IPS-18a (cell line): Measurements from ENCODE around the gene IL13RA2.

Experiments
- H3K27ac ChIP-seq: one replicate; pipeline ENCODE4 v1.5.1; 2013; ENCODE audit warnings: low read length
- H3K27me3 ChIP-seq: one replicate; pipeline ENCODE4 v1.6.1; 2013; ENCODE audit warnings: mild to moderate bottlenecking, low read length; ENCODE audit not compliant: control insufficient read depth, insufficient read depth
- H3K36me3 ChIP-seq: one replicate; pipeline ENCODE4 v1.6.1; 2013; ENCODE audit warnings: low read depth, low read length; ENCODE audit not compliant: control insufficient read depth
- H3K4me1 ChIP-seq: one replicate; pipeline ENCODE4 v1.6.1; 2013; ENCODE audit warnings: low read depth, low read length; ENCODE audit not compliant: control insufficient read depth
- H3K4me3 ChIP-seq: one replicate; pipeline ENCODE4 v1.5.1; 2013; ENCODE audit warnings: low read length
- H3K9ac ChIP-seq: one replicate; pipeline ENCODE4 v1.6.1; 2013; ENCODE audit warnings: mild to moderate bottlenecking, low read length, moderate library complexity
- H3K9me3 ChIP-seq: one replicate; pipeline ENCODE4 v1.6.1; 2013; ENCODE audit warnings: low read depth, low read length; ENCODE audit not compliant: control insufficient read depth

Gene IL13RA2, protein sequence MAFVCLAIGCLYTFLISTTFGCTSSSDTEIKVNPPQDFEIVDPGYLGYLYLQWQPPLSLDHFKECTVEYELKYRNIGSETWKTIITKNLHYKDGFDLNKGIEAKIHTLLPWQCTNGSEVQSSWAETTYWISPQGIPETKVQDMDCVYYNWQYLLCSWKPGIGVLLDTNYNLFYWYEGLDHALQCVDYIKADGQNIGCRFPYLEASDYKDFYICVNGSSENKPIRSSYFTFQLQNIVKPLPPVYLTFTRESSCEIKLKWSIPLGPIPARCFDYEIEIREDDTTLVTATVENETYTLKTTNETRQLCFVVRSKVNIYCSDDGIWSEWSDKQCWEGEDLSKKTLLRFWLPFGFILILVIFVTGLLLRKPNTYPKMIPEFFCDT

DNA sequence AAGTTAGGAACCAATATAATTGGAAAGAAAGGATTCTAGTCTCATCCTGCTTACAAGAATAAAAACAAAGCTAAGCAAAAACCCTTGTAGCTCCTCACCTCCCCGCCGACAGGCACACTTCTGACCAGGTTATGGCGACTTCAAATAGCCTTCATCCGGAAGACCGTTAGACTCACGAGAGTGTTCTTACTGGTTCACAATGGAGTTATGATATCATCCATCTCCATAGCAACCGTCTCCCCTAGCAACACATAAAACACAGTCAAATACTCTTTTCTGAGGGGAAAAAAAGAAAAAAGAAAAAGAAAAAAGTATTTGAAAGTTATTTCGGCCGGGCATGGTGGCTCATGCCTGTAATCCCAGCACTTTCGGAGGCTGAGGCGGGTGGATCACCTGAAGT, at the start of gene IL13RA2:
Gene IL13RA2, minus strand, starts transcription at position 162 of the 400 bp plus-strand sequence. CDS start 347 bp downstream, outside the sequence.
- Histone ChIP-seq H3K27me3 (no peaks in the 10 kb centered on the region), H3K9ac (no peak within 1 kb of the TSS), H3K4me1 (no peaks in the 10 kb centered on the region), H3K36me3 (no peaks in the 10 kb centered on the region), H3K4me3 (no peak within 1 kb of the TSS), H3K27ac (no peak within 1 kb of the TSS), H3K9me3 (no peaks in the 10 kb centered on the region)

DNA sequence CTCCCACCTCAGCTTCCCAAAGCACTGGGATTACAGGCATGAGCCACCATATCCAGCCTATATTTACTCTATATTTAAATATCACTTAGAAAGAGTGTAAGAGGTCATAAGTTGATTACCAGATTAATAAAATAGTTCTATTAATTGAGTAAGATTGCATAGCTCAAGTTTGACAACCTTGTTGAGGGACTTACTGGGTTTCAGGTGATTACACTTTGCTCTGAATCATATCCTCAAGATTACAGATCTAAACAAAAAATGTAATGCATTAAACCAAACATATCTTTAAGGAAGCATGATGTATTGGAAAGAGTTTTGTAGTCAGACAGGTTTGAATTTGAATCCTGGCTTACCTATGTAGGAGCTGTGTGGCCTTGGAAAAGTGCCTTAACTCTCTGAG, 47.9 kb upstream of the IL13RA2 start:
- no peak overlapping the region for H3K27ac ChIP-seq
- H3K27me3 ChIP-seq = no peaks in the 10 kb centered on the region
- H3K36me3 ChIP-seq = no peaks in the 10 kb centered on the region
- H3K4me1 ChIP-seq = no peaks in the 10 kb centered on the region
- no peak overlapping the region for H3K9ac ChIP-seq
- H3K4me3 ChIP-seq = no peak overlapping the region
- H3K9me3 ChIP-seq = peaks cover 7% of the 10 kb centered on the region

DNA sequence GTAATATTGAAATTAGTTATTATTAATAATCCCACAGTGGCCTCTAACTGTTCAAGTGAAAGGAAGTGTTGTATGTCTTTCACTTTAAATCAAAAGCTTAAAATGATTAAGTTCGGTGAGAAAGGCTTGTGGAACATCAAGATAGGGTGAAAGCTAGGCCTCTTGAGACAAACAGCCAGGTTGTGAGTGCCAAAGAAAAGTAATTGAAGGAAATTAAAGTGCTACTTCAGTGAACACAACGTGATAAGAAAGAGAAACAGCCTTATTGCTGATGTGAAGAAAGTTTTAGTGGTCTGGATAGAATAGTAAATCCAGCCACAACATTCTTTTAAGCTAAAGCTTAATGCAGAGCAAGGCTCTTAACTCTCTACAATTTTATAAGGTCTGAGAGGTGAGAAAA, 42.6 kb upstream of the IL13RA2 start:
- Histone ChIP-seq H3K27me3 (no peaks in the 10 kb centered on the region), H3K9me3 (peaks cover 7% of the 10 kb centered on the region), H3K27ac (no peak overlapping the region), H3K9ac (no peak overlapping the region), H3K4me3 (no peak overlapping the region), H3K4me1 (no peaks in the 10 kb centered on the region), H3K36me3 (no peaks in the 10 kb centered on the region)

DNA sequence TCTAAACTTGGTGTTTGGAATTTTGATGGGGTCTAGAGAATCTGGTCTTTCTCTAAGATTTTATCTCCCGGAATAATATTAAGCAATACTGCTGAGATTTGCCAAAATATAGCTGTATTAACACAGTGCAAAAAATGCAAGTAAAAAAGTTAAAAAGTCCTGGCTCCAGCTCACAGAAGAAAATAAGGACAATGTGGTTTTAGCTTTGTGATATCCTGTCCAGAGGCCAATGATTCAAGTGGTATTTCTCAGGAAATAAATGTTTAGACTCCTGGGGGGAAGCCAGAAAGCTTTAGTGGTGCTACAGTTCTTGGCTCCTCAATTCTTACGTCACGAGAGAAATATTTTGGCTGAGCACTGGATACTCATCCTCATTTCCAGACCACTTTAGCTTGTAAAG, 40.9 kb upstream of the IL13RA2 start:
- no peaks in the 10 kb centered on the region for H3K27me3 ChIP-seq
- H3K36me3 ChIP-seq = no peaks in the 10 kb centered on the region
- no peak overlapping the region for H3K27ac ChIP-seq
- H3K4me1 ChIP-seq = no peaks in the 10 kb centered on the region
- H3K9ac ChIP-seq = no peak overlapping the region
- H3K4me3 ChIP-seq = no peak overlapping the region
- peaks cover 7% of the 10 kb centered on the region for H3K9me3 ChIP-seq

DNA sequence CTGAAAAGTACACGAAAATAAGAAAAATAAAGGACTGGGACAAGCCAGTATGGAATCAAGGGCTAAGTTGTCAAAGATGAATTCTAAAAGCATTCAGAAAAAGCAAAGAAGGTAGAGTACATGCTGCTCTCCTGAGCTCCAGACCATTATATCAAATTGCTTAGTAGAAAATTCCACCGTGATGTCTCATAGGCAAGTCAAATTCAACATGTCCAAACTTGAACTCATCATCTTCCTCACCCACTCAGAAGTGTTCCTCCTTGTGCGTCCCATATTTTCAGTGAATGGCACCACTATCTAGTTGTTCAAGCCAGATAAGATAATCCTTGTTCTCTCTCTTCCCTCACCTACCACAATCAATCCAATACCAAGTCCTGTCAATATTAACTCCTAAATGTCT, 37.5 kb upstream of the IL13RA2 start:
- H3K27ac ChIP-seq = no peak overlapping the region
- no peaks in the 10 kb centered on the region for H3K4me1 ChIP-seq
- no peak overlapping the region for H3K4me3 ChIP-seq
- H3K27me3 ChIP-seq = no peaks in the 10 kb centered on the region
- no peaks in the 10 kb centered on the region for H3K36me3 ChIP-seq
- no peaks in the 10 kb centered on the region for H3K9me3 ChIP-seq
- no peak overlapping the region for H3K9ac ChIP-seq

DNA sequence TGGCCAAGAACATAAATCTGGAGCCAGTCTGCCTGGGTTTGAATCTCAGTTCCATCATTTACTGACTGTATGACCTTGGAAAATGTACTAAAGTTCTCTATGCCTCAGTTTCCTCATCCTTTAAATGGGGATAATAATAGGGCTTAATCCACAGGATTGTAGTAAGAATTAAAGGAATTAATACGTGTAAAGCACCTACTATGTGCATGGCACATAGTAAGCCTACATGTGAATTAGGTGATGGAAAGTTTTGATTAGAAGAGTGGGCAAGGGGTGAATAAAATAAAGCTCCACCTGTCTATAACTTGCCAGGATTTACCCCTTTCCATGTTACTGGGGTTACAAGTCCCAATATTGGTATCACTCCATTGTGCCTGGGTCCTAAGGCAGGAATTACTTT, 35.8 kb upstream of the IL13RA2 start:
- Histone ChIP-seq H3K4me3 (no peak overlapping the region), H3K9ac (no peak overlapping the region), H3K36me3 (no peaks in the 10 kb centered on the region), H3K4me1 (no peaks in the 10 kb centered on the region), H3K27ac (no peak overlapping the region), H3K9me3 (no peaks in the 10 kb centered on the region), H3K27me3 (no peaks in the 10 kb centered on the region)

DNA sequence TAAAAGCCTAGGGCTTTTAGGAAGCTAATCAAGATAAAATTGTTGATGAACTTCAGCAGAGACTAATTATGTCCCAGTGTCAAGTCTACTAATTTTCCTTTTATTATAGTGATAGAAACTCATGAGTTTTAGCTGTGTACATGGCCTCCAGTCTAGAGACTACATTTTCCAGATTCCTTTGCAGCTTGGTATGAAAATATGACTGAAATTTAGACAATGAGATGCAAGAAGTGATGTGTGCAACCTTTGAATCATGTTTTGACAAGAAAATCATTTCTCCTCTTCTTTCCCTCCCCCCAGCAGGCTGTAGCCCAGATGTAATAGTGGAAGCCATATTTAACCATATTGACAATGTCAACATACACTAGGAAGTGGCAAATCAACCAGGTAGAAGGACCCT, 30.3 kb upstream of the IL13RA2 start:
- Histone ChIP-seq H3K36me3 (no peaks in the 10 kb centered on the region), H3K4me3 (no peak overlapping the region), H3K27me3 (no peaks in the 10 kb centered on the region), H3K27ac (no peak overlapping the region), H3K9ac (no peak overlapping the region), H3K9me3 (no peaks in the 10 kb centered on the region), H3K4me1 (no peaks in the 10 kb centered on the region)

DNA sequence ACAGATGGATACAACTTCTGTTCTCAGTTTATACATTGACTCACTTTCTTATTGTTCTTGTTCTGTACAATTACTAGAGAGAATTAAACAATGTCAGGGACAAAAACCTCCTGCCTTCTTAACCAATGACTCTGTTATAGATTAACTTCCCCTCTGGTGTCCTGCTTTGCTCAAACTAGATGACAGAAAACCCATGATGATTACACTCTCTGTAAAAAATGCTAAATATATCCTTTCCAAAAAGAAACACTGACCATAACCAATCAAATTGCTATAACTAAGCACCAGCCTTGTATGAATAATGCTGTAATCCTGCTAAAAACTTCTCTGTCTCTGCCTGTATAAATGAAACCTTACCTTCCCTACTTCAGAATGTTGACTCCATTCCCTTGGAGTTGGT, 29.8 kb upstream of the IL13RA2 start:
- no peak overlapping the region for H3K9ac ChIP-seq
- H3K27me3 ChIP-seq = no peaks in the 10 kb centered on the region

DNA sequence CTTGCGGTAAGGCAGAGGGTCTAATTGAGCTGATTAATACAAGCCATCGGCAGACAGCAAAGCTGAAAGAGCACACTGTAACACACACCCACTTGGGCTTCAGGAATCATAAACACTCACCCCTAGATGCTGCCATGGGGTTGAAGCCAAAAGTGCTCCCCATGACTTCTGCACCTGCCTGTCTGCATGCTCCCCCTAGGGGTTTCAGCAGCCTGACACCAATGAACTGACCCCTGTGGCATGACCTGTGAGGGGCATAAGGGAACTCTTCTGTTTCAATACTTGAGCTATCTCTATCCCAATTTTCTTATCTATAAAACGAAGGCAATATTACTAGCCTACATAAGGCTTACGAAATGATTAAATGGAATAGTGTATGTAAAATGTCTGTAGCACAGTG, 23.0 kb upstream of the IL13RA2 start:
- Histone ChIP-seq H3K27ac (no peak overlapping the region), H3K9ac (no peak overlapping the region), H3K4me1 (no peaks in the 10 kb centered on the region), H3K36me3 (no peaks in the 10 kb centered on the region), H3K4me3 (no peak overlapping the region), H3K9me3 (no peaks in the 10 kb centered on the region), H3K27me3 (no peaks in the 10 kb centered on the region)

More for the DNA sequence above, 29.8 kb upstream of the IL13RA2 start:
- H3K27ac ChIP-seq = no peak overlapping the region
- H3K4me1 ChIP-seq = no peaks in the 10 kb centered on the region
- no peak overlapping the region for H3K4me3 ChIP-seq
- no peaks in the 10 kb centered on the region for H3K36me3 ChIP-seq
- no peaks in the 10 kb centered on the region for H3K9me3 ChIP-seq

DNA sequence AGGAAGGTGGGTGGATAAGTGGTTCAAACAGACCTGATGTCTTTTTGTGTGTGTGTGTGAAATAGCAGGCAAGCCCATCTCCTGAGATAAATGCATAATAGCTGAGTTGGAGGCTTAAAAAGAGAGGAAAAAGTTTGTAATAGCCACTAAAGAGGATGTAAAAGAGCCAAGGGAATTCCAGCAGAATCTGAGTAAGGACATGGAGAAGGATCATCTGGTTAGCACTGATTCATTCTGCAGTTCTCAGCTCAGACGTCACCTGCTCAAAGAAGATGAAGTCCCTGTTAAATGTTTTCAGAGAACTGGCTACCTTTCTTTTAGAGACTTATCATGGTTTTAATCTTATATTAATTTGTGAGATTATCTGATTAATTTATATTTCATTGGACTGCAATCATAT, 21.0 kb upstream of the IL13RA2 start:
- no peaks in the 10 kb centered on the region for H3K27me3 ChIP-seq
- no peak overlapping the region for H3K27ac ChIP-seq
- no peaks in the 10 kb centered on the region for H3K9me3 ChIP-seq
- H3K36me3 ChIP-seq = no peaks in the 10 kb centered on the region
- no peaks in the 10 kb centered on the region for H3K4me1 ChIP-seq
- H3K4me3 ChIP-seq = no peak overlapping the region
- no peak overlapping the region for H3K9ac ChIP-seq

DNA sequence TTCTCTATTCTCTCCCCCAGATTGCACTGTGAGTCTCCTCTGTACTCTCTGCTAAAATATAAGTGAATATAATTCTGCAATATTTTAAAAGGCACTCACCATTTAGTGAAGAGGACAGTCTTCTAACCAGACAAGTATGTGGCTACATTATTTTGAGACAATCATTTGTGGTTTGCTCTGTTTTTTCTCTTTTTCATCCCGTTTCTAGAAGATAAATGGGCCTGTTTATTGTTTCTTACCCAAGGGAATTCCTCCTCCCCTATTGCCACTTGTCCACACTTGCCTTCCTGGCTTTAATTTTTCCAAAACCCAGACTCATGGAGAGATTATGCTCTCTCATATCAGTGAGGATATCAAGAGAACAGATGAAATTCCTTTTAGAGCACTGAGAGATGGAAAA, 18.6 kb upstream of the IL13RA2 start:
- H3K27ac ChIP-seq = no peak overlapping the region
- no peaks in the 10 kb centered on the region for H3K36me3 ChIP-seq
- no peak overlapping the region for H3K4me3 ChIP-seq
- no peak overlapping the region for H3K9ac ChIP-seq
- no peaks in the 10 kb centered on the region for H3K27me3 ChIP-seq
- H3K4me1 ChIP-seq = no peaks in the 10 kb centered on the region
- no peaks in the 10 kb centered on the region for H3K9me3 ChIP-seq

DNA sequence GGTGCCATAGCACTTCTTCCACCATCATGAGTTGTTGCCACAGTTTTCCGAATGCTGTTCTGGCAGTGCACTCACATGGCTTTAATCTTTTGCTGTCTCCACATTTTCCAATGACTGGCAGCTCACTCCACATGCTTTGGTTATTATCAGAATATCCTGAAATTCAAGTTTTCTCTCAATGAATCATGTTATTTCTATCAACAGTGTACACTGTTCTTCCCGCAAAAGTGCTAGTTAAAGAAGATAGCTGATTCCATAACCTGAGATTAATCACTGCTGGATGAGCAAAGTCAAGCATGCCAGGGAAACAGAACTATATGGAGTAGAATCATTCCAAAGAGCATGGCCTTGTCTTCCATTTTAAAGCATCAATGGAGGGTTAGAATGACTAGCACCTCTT, 14.6 kb upstream of the IL13RA2 start:
- no peak overlapping the region for H3K27ac ChIP-seq
- no peak overlapping the region for H3K4me3 ChIP-seq
- no peaks in the 10 kb centered on the region for H3K36me3 ChIP-seq
- H3K9me3 ChIP-seq = no peaks in the 10 kb centered on the region
- no peaks in the 10 kb centered on the region for H3K4me1 ChIP-seq
- no peaks in the 10 kb centered on the region for H3K27me3 ChIP-seq
- no peak overlapping the region for H3K9ac ChIP-seq
